Neural progenitor cell (in vitro differentiated cells): Measurements from ENCODE around the gene BOD1L1.

Source experiments
- CTCF ChIP-seq: fragments of 200-600 bp; sonication (generic); IDR thresholded peaks from 2 replicates; pipeline ENCODE4 v1.5.1; 2017; ENCODE audit warnings: antibody characterized with exemption, mild to moderate bottlenecking
- EZH2 ChIP-seq: fragments of 200-600 bp; sonication (generic); IDR thresholded peaks from 2 replicates; pipeline ENCODE4 v1.6.1; 2017; ENCODE audit warnings: antibody characterized with exemption, mild to moderate bottlenecking, moderate library complexity
- EZH2phosphoT487 ChIP-seq: fragments of 200-600 bp; sonication (generic); IDR thresholded peaks from 2 replicates; pipeline ENCODE4 v1.6.1; 2017; ENCODE audit warnings: antibody characterized with exemption

GRCh38 chr4:13647031-13647430 is 19.5 kb upstream of the BOD1L1 start:
- TF ChIP-seq CTCF (no peak), EZH2 (no peak), EZH2phosphoT487 (no peak)
